Cardiac muscle cell (in vitro differentiated cells and primary cell): Measurements from ENCODE around the gene AMPD3. TPM values are rescaled to one million over a fixed set of nuclear protein-coding genes. Genes with fewer than 3 reads are reported as not detected.

Source experiments
- DNase-seq, 2 donors: peaks; one replicate each; pipeline versions ENCODE4 v3.0.0 to v3.0.0-alpha.2; 2010 to 2017; ENCODE audit warnings: low read depth in 1 of 2, low spot score in 1 of 2
- H3K27ac ChIP-seq: fragments of 200-600 bp; sonication (generic); 2 replicates; pipeline ENCODE4 v1.5.1; 2016
- H3K27me3 ChIP-seq: fragments of 200-600 bp; sonication (generic); 2 replicates; pipeline ENCODE4 v1.6.0; 2016; ENCODE audit warnings: control low read depth
- H3K36me3 ChIP-seq: fragments of 200-600 bp; sonication (generic); 2 replicates; pipeline ENCODE4 v1.5.1; 2016; ENCODE audit warnings: control low read depth
- H3K4me1 ChIP-seq: fragments of 200-600 bp; sonication (generic); 2 replicates; pipeline ENCODE4 v1.8.1; 2017; ENCODE audit warnings: low read depth, mild to moderate bottlenecking, mixed run types
- H3K4me3 ChIP-seq: fragments of 200-600 bp; sonication (generic); 2 replicates; pipeline ENCODE4 v1.5.1; 2016; ENCODE audit warnings: mild to moderate bottlenecking
- H3K9me3 ChIP-seq: fragments of 200-600 bp; sonication (generic); 2 replicates; pipeline ENCODE4 v1.5.1; 2017; ENCODE audit warnings: low read depth, mild to moderate bottlenecking, control low read depth
- polyA plus RNA-seq: library from polyadenylated mRNA; unstranded; fragments of >200 nt; fragmentation: Nextera tagmentation; extraction: Ambion mirVana; gene quantifications from 2 replicates; pipeline ENCODE4 v1.2.1, GENCODE V29; 2016
- total RNA-seq: library from RNA; depleted of rRNA; stranded (reverse); fragments of >200 nt; gene quantifications from 2 replicates; pipeline ENCODE4 v1.2.3, GENCODE V29; 2016
- TF ChIP-seq, protein P1 (sequence below): IDR thresholded peaks from 2 replicates; pipeline ENCODE4 v1.5.1; 2012; ENCODE audit warnings: low read depth, mild to moderate bottlenecking, low read length

The AMPD3 gene
- total and polyA plus RNA-seq, 2 experiments from 2014 or later: 2.9 to 3.3 TPM

DNA sequence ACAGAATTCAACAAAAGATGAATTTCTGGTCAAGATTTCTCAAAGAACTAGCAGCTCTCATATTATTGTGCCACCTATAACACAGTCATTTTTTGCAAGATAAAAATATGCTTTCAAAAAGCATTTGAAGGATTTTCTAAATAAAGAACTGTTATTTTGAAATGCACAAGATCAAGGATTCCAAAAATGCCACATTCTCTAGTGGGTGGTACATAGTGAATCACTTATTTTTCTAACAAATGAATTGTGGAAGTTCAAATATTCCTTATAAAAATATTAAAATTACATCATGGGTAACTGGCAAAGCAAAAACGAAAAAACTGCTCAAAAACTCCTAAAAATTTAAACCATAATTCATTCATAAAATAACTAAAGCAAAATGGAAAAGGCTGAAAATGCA, 83.9 kb downstream of the AMPD3 start:
- no peaks in the 10 kb centered on the region for H3K36me3 ChIP-seq
- H3K4me1 ChIP-seq: peaks cover 6% of the 10 kb centered on the region
- H3K27me3 ChIP-seq: no peaks in the 10 kb centered on the region
- DNase-seq: no peak
- H3K27ac ChIP-seq: no peak overlapping the region
- TF ChIP-seq, protein P1, sequence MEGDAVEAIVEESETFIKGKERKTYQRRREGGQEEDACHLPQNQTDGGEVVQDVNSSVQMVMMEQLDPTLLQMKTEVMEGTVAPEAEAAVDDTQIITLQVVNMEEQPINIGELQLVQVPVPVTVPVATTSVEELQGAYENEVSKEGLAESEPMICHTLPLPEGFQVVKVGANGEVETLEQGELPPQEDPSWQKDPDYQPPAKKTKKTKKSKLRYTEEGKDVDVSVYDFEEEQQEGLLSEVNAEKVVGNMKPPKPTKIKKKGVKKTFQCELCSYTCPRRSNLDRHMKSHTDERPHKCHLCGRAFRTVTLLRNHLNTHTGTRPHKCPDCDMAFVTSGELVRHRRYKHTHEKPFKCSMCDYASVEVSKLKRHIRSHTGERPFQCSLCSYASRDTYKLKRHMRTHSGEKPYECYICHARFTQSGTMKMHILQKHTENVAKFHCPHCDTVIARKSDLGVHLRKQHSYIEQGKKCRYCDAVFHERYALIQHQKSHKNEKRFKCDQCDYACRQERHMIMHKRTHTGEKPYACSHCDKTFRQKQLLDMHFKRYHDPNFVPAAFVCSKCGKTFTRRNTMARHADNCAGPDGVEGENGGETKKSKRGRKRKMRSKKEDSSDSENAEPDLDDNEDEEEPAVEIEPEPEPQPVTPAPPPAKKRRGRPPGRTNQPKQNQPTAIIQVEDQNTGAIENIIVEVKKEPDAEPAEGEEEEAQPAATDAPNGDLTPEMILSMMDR: no peak
- H3K9me3 ChIP-seq: no peaks in the 10 kb centered on the region
- no peak overlapping the region for H3K4me3 ChIP-seq

DNA sequence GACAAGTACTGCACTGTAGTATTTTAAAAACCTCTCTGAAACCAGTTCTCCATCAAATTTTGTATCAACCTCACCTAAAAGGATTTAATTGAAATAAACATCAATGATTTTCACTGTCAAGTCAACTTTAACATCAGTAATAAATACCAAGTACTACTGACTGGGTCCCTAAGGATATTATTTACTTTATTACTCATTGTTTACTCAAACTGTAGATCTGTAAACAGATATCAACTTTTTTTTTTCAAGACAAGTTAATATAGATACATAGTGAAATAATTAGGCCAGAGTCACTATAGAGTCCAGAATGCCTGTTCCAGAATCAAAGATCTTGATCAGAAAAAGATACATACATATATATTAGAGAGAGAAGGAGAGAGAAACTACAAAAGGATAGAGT, 84.3 kb downstream of the AMPD3 start:
- TF ChIP-seq, protein P1: no peak
- Histone ChIP-seq H3K36me3 (no peaks in the 10 kb centered on the region), H3K4me3 (no peak overlapping the region), H3K4me1 (peaks cover 6% of the 10 kb centered on the region), H3K9me3 (no peaks in the 10 kb centered on the region), H3K27me3 (no peaks in the 10 kb centered on the region), H3K27ac (no peak overlapping the region)
- DNase-seq: no peak

DNA sequence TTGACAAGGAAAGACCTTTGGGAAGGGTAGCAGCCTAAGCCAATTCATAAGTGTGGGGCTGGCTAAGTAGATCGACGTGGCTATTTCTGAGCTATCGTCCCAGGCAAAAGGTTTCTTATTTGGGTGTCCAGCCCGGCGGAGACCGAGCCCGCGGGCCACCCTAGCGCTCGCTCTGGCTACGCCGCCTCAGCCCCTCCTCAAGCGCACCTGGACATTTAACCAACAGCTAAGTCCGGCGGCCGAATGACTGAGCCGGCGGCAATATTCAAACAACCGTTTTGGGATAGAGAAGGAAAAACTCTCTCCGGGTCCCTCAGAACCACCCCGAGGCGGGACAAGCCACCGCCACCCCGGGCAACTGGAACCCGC, 85.5 kb downstream of the AMPD3 start:
- Histone ChIP-seq H3K4me1 (peaks cover 6% of the 10 kb centered on the region), H3K36me3 (no peaks in the 10 kb centered on the region), H3K27me3 (no peaks in the 10 kb centered on the region), H3K4me3 (peak overlapping the region; percentile 61), H3K9me3 (no peaks in the 10 kb centered on the region), H3K27ac (peak overlapping the region; percentile 85)
- TF ChIP-seq, protein P1: no peak
- peak; percentile 49 to 75 for DNase-seq

DNA sequence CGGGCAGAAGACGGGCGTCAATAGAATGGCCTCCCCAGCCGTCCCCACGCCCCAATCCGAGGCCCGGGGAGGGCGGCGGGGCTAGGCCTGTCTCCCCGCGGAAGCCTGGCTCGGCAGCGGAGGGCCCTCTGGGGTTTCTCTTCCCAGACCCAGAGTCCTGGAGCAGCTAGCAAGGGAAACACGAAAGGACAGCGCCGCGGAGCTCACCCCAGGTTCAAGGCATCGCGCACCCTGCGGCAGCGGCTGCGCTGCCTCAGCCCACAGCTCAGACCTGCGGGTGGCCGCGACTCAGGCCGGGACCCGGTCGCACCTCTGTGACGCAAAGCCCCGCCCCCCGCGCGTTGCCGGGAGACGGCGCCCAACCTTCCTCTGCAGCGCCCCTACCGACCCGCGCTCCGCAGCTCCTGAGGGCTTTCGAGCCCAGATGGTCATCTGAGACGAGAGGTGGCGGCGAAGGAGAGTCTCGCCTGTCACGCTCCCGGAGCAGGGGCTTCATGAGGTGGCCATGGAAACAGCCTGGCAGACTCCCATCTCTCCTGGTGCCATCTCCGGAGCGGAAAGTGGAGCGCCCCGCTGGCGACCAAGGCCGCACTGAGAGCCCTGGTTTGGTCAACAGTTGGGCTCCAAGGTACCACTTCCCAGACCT, 86.0 kb downstream of the AMPD3 start, which contains the start of gene RNF141:
TSS of gene RNF141 (minus strand) at position 273 of the 646 bp plus-strand sequence. CDS start 7,029 bp downstream, outside the sequence.
- Histone ChIP-seq H3K36me3 (no peaks in the 10 kb centered on the region), H3K9me3 (no peaks in the 10 kb centered on the region), H3K4me1 (peaks cover 6% of the 10 kb centered on the region), H3K4me3 (peak within 1 kb of the TSS; percentile 61), H3K27me3 (no peaks in the 10 kb centered on the region), H3K27ac (peak within 1 kb of the TSS; percentile 85)
- TF ChIP-seq, protein P1: peak; percentile 83
- peak; percentile 94 to 97 for DNase-seq

DNA sequence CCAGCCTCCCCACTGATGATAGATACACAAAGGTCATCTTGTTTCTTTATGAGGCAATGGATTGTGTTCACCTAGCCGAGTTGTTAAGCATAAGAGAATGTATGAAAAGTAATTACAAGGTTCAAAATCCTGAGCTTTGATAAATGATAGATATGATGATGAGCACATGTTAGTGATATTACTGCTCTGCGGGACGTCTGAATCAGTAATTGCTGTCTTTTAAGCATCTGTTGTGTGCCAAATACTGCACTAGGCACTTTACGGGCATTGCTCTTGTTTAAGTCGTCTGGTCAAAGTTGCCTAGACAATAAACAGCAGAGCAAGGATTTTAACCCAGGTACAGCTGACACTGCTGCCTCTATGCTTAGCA, 86.5 kb downstream of the AMPD3 start:
- no peaks in the 10 kb centered on the region for H3K27me3 ChIP-seq
- H3K4me3 ChIP-seq: peak overlapping the region; percentile 61
- no peak for DNase-seq
- no peaks in the 10 kb centered on the region for H3K9me3 ChIP-seq
- H3K4me1 ChIP-seq: peaks cover 6% of the 10 kb centered on the region
- TF ChIP-seq, protein P1: no peak
- H3K27ac ChIP-seq: no peak overlapping the region
- H3K36me3 ChIP-seq: no peaks in the 10 kb centered on the region

DNA sequence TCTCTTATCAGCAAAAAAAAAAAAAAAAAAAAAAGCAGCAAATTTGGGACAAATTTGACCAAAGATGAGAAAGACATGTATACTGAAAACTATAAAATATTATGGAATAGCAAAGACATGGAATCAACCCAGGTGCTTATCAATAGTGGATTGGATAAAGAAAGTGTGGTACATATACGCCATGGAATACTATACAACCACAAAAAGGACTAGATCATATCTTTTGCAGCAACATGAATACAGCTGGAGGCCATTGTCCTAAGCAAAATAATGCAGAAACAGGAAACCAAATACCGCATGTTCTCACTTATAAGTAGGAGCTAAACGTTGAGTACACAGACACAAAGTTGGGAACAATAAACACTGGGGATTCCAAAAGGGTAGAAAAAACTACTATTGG, 87.7 kb downstream of the AMPD3 start:
- Histone ChIP-seq H3K9me3 (no peaks in the 10 kb centered on the region), H3K4me3 (no peak overlapping the region), H3K27ac (no peak overlapping the region), H3K27me3 (peaks cover 3% of the 10 kb centered on the region), H3K4me1 (peaks cover 6% of the 10 kb centered on the region), H3K36me3 (no peaks in the 10 kb centered on the region)
- TF ChIP-seq, protein P1: no peak
- DNase-seq: no peak
